GM18520 (cell line): ENCODE results near the gene CLRN1.
"Not testable (repeated sequence)": the region's sequence is repeated elsewhere in the genome, so short reads cannot be mapped to it uniquely, and the experiment has no call there.

Experiments used
- ATAC-seq: cut with Tn5 transposase; IDR thresholded peaks from one replicate; pipeline ENCODE4 v1.9.1; 2021; ENCODE audit not compliant: unreplicated experiment

The CLRN1 gene, protein sequence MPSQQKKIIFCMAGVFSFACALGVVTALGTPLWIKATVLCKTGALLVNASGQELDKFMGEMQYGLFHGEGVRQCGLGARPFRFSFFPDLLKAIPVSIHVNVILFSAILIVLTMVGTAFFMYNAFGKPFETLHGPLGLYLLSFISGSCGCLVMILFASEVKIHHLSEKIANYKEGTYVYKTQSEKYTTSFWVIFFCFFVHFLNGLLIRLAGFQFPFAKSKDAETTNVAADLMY

GRCh38 chr3:150972366-150973071 is at the start of gene CLRN1:
Gene CLRN1 (minus strand): TSS chr3:150972727. CDS start chr3:150972708, 19 bp downstream.
- ATAC-seq: no peak

GRCh38 chr3:151016478-151016795 is 43.9 kb upstream of the CLRN1 start:
- no peak for ATAC-seq

DNA sequence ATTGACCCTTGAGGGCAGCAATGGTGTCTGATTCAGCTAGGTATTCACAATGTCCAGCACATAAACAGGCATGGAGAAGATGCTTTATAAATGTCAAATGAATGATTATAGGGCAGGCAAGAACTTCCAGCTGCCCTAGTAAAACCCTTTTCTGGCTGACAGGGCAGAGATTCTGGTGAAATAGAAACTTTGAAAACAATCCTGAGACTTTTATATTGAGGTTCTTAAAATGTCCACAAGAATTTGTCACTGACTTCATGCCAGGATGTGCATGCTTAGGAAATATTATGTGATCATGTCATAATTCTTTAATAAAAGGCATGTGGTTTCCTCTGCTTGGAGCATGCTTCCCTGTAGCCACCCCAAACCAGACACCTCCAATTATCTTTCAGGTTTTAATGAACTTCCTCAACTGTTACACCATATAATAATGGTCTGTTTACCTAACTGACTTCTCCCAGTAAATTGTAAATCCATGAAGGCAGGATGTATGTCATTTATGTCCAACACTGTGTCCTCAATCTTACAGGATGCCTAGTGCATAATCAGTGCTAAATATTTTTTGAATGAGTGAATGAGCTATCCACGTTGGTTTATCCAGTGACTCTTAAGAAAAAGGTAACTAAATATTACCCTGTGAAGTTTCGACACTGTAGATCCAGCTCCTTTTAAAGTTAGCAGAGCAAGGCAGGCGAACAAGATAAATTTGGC is 43.4 kb upstream of the CLRN1 start:
- ATAC-seq: no peak

- no peak for ATAC-seq
These were observed 42.7 kb upstream of the CLRN1 start for GRCh38 chr3:151015181-151015580.

DNA sequence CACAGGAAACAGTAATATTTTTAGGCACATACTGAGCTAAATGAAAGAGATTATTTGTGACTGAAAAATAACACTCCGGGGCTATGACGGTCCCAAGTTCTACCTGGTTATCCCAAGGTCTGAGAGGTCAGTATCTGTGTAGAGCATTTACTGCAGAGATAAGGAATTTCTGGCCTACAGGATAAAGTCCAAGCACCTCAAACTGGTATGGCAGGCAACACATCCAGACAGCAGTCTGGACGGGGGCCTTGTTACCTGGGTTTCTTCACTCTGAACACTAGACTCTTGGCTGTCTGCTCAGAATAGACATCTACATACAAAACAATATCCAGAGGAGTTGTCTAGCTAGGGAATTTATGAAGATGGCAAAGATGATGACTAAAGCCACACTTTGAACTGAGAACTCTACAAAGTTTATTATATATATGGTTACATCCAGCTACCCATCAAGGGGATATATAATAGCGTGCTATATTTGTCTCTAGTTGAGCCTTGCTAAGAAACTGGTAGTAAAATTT is 42.0 kb upstream of the CLRN1 start:
- no peak for ATAC-seq

- ATAC-seq: no peak
These were observed 40.2 kb upstream of the CLRN1 start for GRCh38 chr3:151012753-151013152.

DNA sequence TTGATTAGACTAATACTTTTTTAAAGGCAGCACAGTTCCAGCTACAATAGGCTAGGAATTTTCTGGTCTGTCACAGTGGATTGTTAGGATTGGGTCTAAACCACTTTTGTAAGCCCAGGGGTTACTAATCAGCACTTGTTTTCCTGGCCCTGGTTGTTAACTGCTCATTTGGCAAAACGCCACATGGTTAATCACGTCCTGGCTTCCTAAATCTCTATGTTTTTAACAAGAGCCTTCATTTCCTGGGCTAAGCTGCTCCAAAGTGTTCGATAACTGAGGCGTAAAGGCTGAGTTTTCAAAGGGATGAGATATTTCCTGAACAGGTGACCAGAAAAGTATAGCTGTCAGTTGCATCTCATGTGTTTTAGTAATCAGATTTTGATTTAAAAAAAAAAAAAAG is 38.9 kb upstream of the CLRN1 start:
- no peak for ATAC-seq

DNA sequence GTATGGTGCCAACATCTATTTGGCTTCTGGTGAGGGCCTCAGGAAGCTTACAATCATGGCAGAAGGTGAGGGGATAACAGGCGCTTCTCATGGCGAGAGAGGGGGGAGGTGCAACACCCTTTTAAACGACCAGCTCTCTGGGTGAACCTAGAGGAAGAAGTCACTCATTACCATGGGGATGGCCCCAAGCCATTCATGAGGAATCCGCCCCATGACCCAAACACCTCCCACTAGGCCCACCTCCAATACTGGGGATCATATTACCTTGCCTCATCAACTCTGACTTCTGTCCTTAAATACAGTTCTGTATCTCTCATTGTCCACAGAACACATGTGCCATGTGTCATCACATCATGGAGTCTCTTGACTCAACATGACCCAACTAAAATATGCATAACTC is 37.5 kb upstream of the CLRN1 start:
- no peak for ATAC-seq

GRCh38 chr3:151009430-151009829 is 36.9 kb upstream of the CLRN1 start:
- ATAC-seq: no peak

DNA sequence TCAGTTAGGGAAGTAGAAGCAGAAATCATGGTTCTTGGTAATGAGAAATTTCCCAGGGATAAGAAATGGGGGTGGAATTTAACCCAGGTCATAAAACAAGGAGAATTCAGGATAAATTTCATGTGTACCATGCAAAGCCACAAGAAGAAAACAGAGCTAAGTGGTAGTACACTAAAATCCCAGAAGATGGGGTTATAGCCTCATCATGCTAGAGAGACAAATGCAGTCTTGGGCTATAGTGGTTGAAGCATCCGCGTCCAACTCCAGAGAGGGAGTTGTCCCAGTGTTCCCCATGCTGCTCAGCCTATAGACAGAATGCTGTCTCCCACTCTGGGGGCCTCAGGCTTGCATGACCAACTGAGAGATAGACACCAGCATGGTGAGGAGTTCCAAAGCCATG is 36.2 kb upstream of the CLRN1 start:
- ATAC-seq: no peak

GRCh38 chr3:151003768-151004134 is 31.2 kb upstream of the CLRN1 start:
- no peak for ATAC-seq

- no peak for ATAC-seq
These were observed 30.7 kb upstream of the CLRN1 start for GRCh38 chr3:151003029-151003767.

DNA sequence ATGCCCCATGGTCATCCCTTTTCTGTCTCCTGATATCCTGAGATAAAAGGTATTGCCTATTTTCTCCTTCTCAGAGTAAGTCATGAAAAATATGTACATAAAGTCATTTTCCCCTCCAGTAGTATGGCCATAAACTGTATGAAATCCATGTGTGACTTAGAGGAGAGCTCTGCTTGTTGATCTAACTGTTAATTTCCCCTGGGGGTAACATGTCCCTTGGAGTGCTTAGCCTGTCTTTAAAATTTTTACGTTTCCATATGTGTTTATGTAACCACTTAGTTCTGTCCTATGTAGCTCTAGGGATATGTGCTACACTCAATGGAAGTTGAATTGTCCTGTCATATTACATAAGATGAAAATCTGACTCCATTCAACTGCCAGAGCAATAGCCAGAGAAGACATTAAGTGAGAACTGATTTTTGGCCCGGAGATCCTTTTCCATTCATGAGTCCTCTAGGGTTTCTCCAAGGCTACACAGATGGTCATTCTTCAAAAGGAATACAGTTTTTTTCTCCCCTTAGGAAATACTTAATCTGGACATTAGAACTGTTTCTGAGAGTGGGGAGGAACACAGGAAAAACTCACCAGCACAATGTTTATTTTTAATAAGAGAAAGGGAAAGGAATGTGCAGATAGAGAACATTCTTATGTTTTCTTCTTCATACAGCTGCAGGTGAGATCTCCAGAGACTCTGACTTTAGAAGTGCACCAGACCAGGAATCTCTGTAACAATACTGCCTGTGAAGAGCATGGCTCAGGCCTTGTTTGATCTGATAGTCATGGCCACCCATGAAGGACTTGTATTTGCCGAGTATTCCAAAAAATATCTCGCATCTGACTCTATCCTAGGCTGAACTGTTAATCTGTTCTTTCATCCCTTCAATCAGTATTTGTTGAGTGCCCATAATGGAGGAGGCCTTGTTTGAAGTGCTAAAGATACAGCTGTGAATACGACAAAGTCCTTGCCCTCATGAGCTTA is 29.8 kb upstream of the CLRN1 start:
- no peak for ATAC-seq

- no peak for ATAC-seq
These were observed 26.5 kb upstream of the CLRN1 start for GRCh38 chr3:150998996-150999395.

DNA sequence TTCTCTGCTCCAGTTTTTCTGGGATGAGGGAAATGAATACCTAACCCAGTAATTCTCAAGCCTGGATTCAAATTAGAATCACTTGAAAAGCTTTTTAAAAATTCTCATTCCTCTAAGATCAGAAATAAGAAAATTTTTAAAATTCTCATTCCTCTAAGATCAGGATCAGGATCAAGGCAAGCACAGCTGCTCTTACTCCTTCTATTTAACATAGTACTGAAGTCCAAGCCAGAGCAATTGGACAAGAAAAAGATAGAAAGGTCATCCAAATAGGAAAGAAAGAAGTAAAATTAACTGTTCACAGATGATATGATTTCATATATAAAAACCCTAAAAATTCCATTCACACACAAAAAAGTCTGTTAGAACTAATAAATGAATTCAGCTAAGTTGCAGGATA is 24.2 kb upstream of the CLRN1 start:
- no peak for ATAC-seq

- no peak for ATAC-seq
These were observed 23.0 kb upstream of the CLRN1 start for GRCh38 chr3:150995510-150995909.

DNA sequence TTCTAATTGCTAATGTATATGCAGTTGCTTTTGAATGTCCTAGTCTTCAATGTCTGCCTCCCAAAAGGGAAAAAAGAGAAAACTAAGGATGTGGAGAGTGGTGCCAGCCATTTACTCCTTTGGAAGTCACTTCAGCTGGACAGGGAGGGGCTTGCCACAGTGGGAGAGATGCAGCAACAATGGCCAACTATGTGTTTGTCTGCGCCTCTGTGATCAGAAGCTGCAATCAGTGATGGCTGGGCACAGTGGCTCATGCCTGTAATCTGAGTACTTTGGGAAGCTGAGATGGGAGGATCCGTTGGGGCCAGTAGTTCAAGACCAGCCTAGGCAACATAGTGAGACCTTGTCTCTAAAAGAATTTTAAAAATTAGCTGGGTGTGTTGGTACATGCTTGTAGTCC is 16.7 kb upstream of the CLRN1 start:
- no peak for ATAC-seq

DNA sequence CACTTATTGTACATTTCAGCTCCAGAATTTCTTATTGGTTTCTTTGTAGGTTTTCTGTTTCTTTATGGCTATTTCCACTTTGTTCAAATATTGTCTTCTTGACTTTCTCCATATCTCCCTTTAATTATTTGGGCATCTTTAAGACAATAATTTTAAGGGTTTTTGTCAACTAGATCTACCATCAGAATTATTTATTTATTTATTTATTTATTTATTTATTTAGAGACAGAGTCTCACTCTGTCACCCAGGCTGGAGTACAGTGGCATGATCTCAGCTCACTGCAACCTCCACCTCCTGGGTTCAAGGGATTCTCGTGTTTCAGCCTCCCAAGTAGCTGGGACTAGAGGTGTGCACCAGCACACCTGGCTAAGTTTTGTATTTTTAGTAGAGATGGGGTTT is 15.9 kb upstream of the CLRN1 start:
- ATAC-seq: not testable (repeated sequence)

DNA sequence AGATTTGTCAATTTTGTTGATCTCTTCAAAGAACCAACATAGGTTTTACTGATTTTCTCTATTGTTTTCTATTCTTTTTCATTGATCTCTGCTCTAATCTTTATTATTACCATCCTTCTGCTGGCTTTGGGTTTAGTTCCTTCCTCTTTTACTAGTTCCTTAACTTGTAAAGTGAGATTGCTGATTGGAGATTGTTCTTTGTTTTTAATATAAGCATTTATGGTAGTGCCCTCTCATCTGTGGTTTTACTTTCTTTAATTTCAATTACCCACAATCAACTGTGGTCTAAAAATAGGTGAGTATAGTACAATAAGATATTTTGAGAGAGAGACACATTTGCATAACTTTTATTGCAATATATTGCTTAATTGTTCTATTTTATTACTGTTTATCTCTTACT is 13.2 kb upstream of the CLRN1 start:
- ATAC-seq: no peak

DNA sequence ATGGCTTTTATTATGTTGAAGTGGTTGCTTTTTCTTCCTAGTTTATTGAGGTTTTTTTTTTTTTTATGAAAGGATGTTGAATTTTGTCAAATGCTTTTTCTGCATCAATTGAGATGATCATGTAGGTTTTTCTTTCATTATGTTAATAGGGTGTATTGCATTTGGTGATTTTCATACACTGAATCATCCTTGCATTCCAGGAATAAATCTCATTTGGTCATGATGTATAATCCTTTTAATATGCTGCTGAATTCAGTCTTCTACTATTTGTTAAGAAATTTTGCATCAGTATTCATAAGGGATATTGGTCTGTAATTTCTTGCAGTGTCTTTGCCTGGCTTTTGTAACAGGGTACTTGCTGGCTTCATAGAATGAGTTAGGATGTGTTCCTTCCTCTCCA is 11.5 kb upstream of the CLRN1 start:
- no peak for ATAC-seq
